DOHH2 (cell line): Measurements from ENCODE around the gene PSTK.

Source experiments
- H3F3A ChIP-seq: fragments of 200-600 bp; sonication (generic), shearing (Covaris generic); 2 replicates; pipeline ENCODE4 v1.6.0; 2016; ENCODE audit warnings: antibody characterized with exemption, mild to moderate bottlenecking; ENCODE audit not compliant: control insufficient read depth, insufficient read depth
- H3K27ac ChIP-seq: fragments of 200-600 bp; sonication (generic); 2 replicates; pipeline ENCODE4 v1.5.1; 2014; ENCODE audit warnings: low read depth, mild to moderate bottlenecking, low read length, moderate library complexity
- H3K27me3 ChIP-seq: fragments of 200-600 bp; sonication (generic); 2 replicates; pipeline ENCODE4 v1.6.1; 2014; ENCODE audit warnings: mild to moderate bottlenecking, low read length, mixed read lengths; ENCODE audit not compliant: control insufficient read depth
- H3K36me3 ChIP-seq: fragments of 200-600 bp; sonication (generic); 2 replicates; pipeline ENCODE4 v1.6.1; 2014; ENCODE audit warnings: mild to moderate bottlenecking, low read length, moderate library complexity, mixed read lengths; ENCODE audit not compliant: control insufficient read depth
- H3K4me1 ChIP-seq: fragments of 200-600 bp; sonication (generic); 2 replicates; pipeline ENCODE4 v1.6.1; 2014; ENCODE audit warnings: mild to moderate bottlenecking, low read length, mixed read lengths; ENCODE audit not compliant: control insufficient read depth
- H3K4me2 ChIP-seq: fragments of 200-600 bp; sonication (generic); 2 replicates; pipeline ENCODE4 v1.6.0; 2014; ENCODE audit warnings: mild to moderate bottlenecking, low read length, moderate library complexity
- H3K4me3 ChIP-seq: fragments of 200-600 bp; sonication (generic); 2 replicates; pipeline ENCODE4 v1.5.1; 2014; ENCODE audit warnings: mild to moderate bottlenecking, low read length, mixed read lengths
- H3K79me2 ChIP-seq: fragments of 200-600 bp; sonication (generic); 2 replicates; pipeline ENCODE4 v1.6.1; 2014; ENCODE audit warnings: mild to moderate bottlenecking, low read length, mixed read lengths; ENCODE audit not compliant: control insufficient read depth
- H3K9me2 ChIP-seq: fragments of 200-600 bp; sonication (generic); replicated peaks from 2 replicates; pipeline ENCODE4 v1.6.1; 2014; ENCODE audit warnings: mild to moderate bottlenecking, low read length, mixed read lengths; ENCODE audit not compliant: control insufficient read depth
- H3K9me3 ChIP-seq: fragments of 200-600 bp; sonication (generic); 2 replicates; pipeline ENCODE4 v1.6.1; 2014; ENCODE audit warnings: antibody characterized with exemption, low read length, mixed read lengths; ENCODE audit not compliant: control insufficient read depth, insufficient read depth
- H4K20me1 ChIP-seq: fragments of 200-600 bp; sonication (generic); 2 replicates; pipeline ENCODE4 v1.6.0; 2014; ENCODE audit warnings: low read depth, mild to moderate bottlenecking, antibody characterized with exemption, low read length, moderate library complexity; ENCODE audit not compliant: control insufficient read depth, insufficient read depth
- EZH2phosphoT487 ChIP-seq: fragments of 200-600 bp; sonication (generic); IDR thresholded peaks from 2 replicates; pipeline ENCODE4 v1.6.1; 2017; ENCODE audit warnings: borderline replicate concordance, mild to moderate bottlenecking, antibody characterized with exemption, low read length, moderate library complexity, mixed read lengths
- TF ChIP-seq, protein P1 (sequence below): fragments of 200-600 bp; sonication (generic); IDR thresholded peaks from one replicate; pipeline ENCODE4 v1.5.1; 2014; ENCODE audit warnings: antibody characterized with exemption, mild to moderate bottlenecking, low read depth, low read length; ENCODE audit not compliant: poor library complexity, severe bottlenecking

The PSTK gene

DNA sequence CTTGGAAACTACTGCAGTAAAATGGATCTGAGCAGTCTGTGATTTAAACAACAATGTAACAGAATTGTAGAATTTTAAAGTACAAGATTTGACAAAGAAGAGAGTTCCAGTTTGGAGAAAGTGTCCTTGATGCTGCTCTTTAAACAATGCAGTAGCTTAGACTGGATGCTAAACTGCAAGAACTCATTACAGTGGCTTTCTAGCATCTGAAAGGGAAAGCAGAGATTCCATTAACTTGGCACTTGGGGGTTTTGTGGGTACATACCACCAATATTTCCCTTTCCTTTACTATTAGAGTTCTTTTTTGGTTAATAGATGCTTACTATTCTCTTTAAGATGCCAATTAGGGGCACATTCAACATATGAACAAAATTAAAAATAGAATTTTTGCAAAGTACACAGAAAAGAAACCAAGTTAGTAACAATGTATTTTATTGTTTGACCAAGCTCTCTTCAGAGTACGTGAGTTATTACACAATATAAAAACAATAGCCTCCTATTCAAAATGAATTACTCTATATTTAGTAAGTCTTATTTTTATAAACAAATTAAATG, 11.9 kb downstream of the PSTK start:
- no peak for TF ChIP-seq EZH2phosphoT487
- TF ChIP-seq, protein P1, sequence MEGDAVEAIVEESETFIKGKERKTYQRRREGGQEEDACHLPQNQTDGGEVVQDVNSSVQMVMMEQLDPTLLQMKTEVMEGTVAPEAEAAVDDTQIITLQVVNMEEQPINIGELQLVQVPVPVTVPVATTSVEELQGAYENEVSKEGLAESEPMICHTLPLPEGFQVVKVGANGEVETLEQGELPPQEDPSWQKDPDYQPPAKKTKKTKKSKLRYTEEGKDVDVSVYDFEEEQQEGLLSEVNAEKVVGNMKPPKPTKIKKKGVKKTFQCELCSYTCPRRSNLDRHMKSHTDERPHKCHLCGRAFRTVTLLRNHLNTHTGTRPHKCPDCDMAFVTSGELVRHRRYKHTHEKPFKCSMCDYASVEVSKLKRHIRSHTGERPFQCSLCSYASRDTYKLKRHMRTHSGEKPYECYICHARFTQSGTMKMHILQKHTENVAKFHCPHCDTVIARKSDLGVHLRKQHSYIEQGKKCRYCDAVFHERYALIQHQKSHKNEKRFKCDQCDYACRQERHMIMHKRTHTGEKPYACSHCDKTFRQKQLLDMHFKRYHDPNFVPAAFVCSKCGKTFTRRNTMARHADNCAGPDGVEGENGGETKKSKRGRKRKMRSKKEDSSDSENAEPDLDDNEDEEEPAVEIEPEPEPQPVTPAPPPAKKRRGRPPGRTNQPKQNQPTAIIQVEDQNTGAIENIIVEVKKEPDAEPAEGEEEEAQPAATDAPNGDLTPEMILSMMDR: no peak
- H3K79me2 ChIP-seq: peaks cover 6% of the 10 kb centered on the region
- H3K9me3 ChIP-seq: no peaks in the 10 kb centered on the region
- no peaks in the 10 kb centered on the region for H3K9me2 ChIP-seq
- H3K36me3 ChIP-seq: peaks cover 58% of the 10 kb centered on the region
- no peaks in the 10 kb centered on the region for H3K4me1 ChIP-seq
- no peaks in the 10 kb centered on the region for H3K27me3 ChIP-seq
- H3K4me3 ChIP-seq: no peak overlapping the region
- H4K20me1 ChIP-seq: no peaks in the 10 kb centered on the region
- H3K4me2 ChIP-seq: no peak overlapping the region
- H3K27ac ChIP-seq: no peak overlapping the region
- H3F3A ChIP-seq: 0 out of 2 replicates have a peak, but pooled peaks cover 2% of the 10 kb centered on the region

DNA sequence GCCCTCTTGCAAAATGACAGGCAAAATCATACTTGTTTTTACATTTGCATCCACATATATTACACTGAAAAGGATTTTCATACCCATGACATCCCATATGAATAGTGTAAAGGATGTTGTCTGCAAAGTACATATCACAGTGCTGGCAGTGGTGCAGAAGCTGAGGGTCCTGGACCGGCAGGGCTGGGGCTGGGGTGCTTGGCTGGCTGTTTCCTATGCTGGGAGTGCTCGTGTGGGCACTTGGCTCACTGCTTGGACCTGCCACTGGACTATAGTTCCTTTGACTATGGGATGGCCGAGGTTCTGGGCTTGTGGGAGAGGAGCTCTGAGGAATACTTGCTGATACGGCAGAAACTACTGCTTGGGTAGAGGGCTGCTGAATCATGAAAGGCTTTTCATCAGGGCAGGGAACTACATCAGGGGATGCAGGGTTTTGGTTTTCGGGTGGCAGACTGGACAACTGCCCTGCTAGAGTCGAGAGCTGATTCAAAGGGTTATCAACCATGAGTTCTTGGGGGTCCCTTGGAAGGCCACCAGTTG, 13.7 kb downstream of the PSTK start:
- no peaks in the 10 kb centered on the region for H3K9me3 ChIP-seq
- H3K27me3 ChIP-seq: no peaks in the 10 kb centered on the region
- H3K36me3 ChIP-seq: peaks cover 71% of the 10 kb centered on the region
- H3K4me1 ChIP-seq: no peaks in the 10 kb centered on the region
- 0 out of 2 replicates have a peak, but pooled peaks cover under 1% of the 10 kb centered on the region for H4K20me1 ChIP-seq
- H3K27ac ChIP-seq: no peak overlapping the region
- H3K79me2 ChIP-seq: peaks cover 23% of the 10 kb centered on the region
- TF ChIP-seq, protein P1: no peak
- no peak for TF ChIP-seq EZH2phosphoT487
- H3K9me2 ChIP-seq: no peaks in the 10 kb centered on the region
- H3K4me3 ChIP-seq: no peak overlapping the region
- no peak overlapping the region for H3K4me2 ChIP-seq
- H3F3A ChIP-seq: 0 out of 2 replicates have a peak, but pooled peaks cover 2% of the 10 kb centered on the region

DNA sequence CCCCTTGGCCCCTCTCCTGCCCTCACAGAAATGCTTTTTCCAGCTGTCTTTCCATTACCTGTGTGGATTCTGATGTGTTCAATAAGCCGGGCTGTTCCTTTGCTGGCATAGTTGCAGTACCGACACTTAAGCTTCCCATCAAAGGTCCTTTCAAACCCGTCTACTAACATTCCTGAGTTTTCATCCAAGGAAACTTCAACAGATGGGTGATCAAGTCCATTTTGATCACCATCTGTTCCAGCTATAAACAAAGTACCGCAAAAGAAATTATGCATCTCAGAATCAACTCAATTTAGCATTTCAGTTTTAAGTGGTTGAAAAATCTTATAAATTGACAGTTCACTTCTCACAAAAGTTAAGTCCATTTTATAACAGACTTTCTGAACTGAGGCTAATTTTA, 15.7 kb downstream of the PSTK start:
- H3K27me3 ChIP-seq: no peaks in the 10 kb centered on the region
- H3K9me3 ChIP-seq: no peaks in the 10 kb centered on the region
- H3K36me3 ChIP-seq: peaks cover 74% of the 10 kb centered on the region
- H3F3A ChIP-seq: 0 out of 2 replicates have a peak, but pooled peaks cover 2% of the 10 kb centered on the region
- peaks cover 8% of the 10 kb centered on the region; the same call in 1 of the 2 replicates for H4K20me1 ChIP-seq
- H3K9me2 ChIP-seq: no peaks in the 10 kb centered on the region
- no peak for TF ChIP-seq EZH2phosphoT487
- TF ChIP-seq, protein P1: no peak
- H3K4me1 ChIP-seq: peaks cover 14% of the 10 kb centered on the region
- H3K27ac ChIP-seq: no peak overlapping the region
- no peak overlapping the region for H3K4me2 ChIP-seq
- H3K79me2 ChIP-seq: peaks cover 43% of the 10 kb centered on the region
- no peak overlapping the region for H3K4me3 ChIP-seq
